GM18907 (cell line): Measurements from ENCODE around the gene YPEL1.
"Not testable (repeated sequence)": the region's sequence is repeated elsewhere in the genome, so short reads cannot be mapped to it uniquely, and the experiment has no call there.

ENCODE experiments used
- ATAC-seq: cut with Tn5 transposase; IDR thresholded peaks from one replicate; pipeline ENCODE4 v1.9.1; 2021; ENCODE audit warnings: mild to moderate bottlenecking, moderate library complexity; ENCODE audit not compliant: unreplicated experiment

The YPEL1 gene

GRCh38 chr22:21700822-21701221 lies 34.8 kb downstream of the YPEL1 start:
- no peak for ATAC-seq

- no peak for ATAC-seq
Measured at GRCh38 chr22:21699643-21700042, 36.0 kb downstream of the YPEL1 start.

GRCh38 chr22:21698430-21699329 lies 36.9 kb downstream of the YPEL1 start:
- ATAC-seq, result no peak

- ATAC-seq, result no peak
Measured at GRCh38 chr22:21697880-21698279, 37.7 kb downstream of the YPEL1 start.

GRCh38 chr22:21697021-21697771 lies 38.4 kb downstream of the YPEL1 start:
- no peak for ATAC-seq

GRCh38 chr22:21696115-21696514 lies 39.5 kb downstream of the YPEL1 start:
- no peak for ATAC-seq

- ATAC-seq, result no peak
Measured at GRCh38 chr22:21695430-21696085, 40.0 kb downstream of the YPEL1 start.

- ATAC-seq, result no peak
Measured at GRCh38 chr22:21694795-21695429, 40.7 kb downstream of the YPEL1 start.

GRCh38 chr22:21694394-21694793 lies 41.2 kb downstream of the YPEL1 start:
- no peak for ATAC-seq

GRCh38 chr22:21693999-21694341 lies 41.6 kb downstream of the YPEL1 start:
- ATAC-seq, result no peak

- no peak for ATAC-seq
Measured at GRCh38 chr22:21693333-21693998, 42.1 kb downstream of the YPEL1 start.

GRCh38 chr22:21692856-21693255 lies 42.7 kb downstream of the YPEL1 start:
- not testable (repeated sequence) for ATAC-seq

GRCh38 chr22:21691816-21692215 lies 43.8 kb downstream of the YPEL1 start:
- no peak for ATAC-seq

GRCh38 chr22:21690401-21690801 lies 45.2 kb downstream of the YPEL1 start:
- ATAC-seq, result no peak

GRCh38 chr22:21688706-21689381 lies 46.8 kb downstream of the YPEL1 start:
- ATAC-seq, result no peak

GRCh38 chr22:21688341-21688705 lies 47.3 kb downstream of the YPEL1 start:
- ATAC-seq, result no peak

- ATAC-seq, result no peak
Measured at GRCh38 chr22:21687685-21688259, 47.8 kb downstream of the YPEL1 start.

- no peak for ATAC-seq
Measured at GRCh38 chr22:21686634-21687393, 48.8 kb downstream of the YPEL1 start.

- no peak for ATAC-seq
Measured at GRCh38 chr22:21686193-21686608, 49.4 kb downstream of the YPEL1 start.
